Astrocyte of the cerebellum (primary cell): Measurements from ENCODE around the gene LENG9.

Source experiments
- DNase-seq: peaks from one replicate; pipeline ENCODE4 v3.0.0-alpha.2; 2011; ENCODE audit warnings: low read depth
- H3K4me3 ChIP-seq: 2 replicates; pipeline ENCODE4 v1.5.1; 2011; ENCODE audit warnings: mild to moderate bottlenecking, low read depth, low read length, moderate library complexity
- in situ Hi-C: cut with HindIII; loops from 2 replicates; pipeline ENCODE4 v1.10.0; 2017; ENCODE audit warnings: low sequenced_read_pairs
- TF ChIP-seq, protein P1 (sequence below): IDR thresholded peaks from 2 replicates; pipeline ENCODE4 v1.5.1; 2012; ENCODE audit warnings: low read length, low read depth, moderate library complexity, mild to moderate bottlenecking; ENCODE audit errors: missing control alignments

Gene LENG9

GRCh38 chr19:54461613-54462012 lies 2.0 kb downstream of the LENG9 start:
- TF ChIP-seq, protein P1, sequence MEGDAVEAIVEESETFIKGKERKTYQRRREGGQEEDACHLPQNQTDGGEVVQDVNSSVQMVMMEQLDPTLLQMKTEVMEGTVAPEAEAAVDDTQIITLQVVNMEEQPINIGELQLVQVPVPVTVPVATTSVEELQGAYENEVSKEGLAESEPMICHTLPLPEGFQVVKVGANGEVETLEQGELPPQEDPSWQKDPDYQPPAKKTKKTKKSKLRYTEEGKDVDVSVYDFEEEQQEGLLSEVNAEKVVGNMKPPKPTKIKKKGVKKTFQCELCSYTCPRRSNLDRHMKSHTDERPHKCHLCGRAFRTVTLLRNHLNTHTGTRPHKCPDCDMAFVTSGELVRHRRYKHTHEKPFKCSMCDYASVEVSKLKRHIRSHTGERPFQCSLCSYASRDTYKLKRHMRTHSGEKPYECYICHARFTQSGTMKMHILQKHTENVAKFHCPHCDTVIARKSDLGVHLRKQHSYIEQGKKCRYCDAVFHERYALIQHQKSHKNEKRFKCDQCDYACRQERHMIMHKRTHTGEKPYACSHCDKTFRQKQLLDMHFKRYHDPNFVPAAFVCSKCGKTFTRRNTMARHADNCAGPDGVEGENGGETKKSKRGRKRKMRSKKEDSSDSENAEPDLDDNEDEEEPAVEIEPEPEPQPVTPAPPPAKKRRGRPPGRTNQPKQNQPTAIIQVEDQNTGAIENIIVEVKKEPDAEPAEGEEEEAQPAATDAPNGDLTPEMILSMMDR = no peak
- no peak overlapping the region for H3K4me3 ChIP-seq
- no peak for DNase-seq
- in situ Hi-C loops = loop anchor here (25.0 kb wide), 1 partner anchor 1151 kb away; the partner anchor contains the start of genes ZNF524, ZNF784 and ZNF865

- in situ Hi-C loops = loop anchor here (25.0 kb wide), 1 partner anchor 1151 kb away; the partner anchor contains the start of genes ZNF524, ZNF784 and ZNF865
- DNase-seq = no peak
- H3K4me3 ChIP-seq = no peak overlapping the region
- TF ChIP-seq, protein P1 = no peak
Observed at GRCh38 chr19:54461210-54461609, 2.4 kb downstream of the LENG9 start.

- in situ Hi-C loops = loop anchor here (25.0 kb wide), 1 partner anchor 1152 kb away; the partner anchor contains the start of genes ZNF524, ZNF784 and ZNF865
- H3K4me3 ChIP-seq = no peak overlapping the region
- DNase-seq = no peak
- TF ChIP-seq, protein P1 = no peak
Observed at GRCh38 chr19:54460230-54461005, 3.2 kb downstream of the LENG9 start.

GRCh38 chr19:54459282-54460229 lies 4.0 kb downstream of the LENG9 start:
- no peak overlapping the region for H3K4me3 ChIP-seq
- in situ Hi-C loops = loop anchor here (10.0 to 25.0 kb wide), 2 partner anchors 625 to 1153 kb away; partner anchors contain the start of genes ZNF524, ZNF784 and ZNF865
- DNase-seq = no peak
- TF ChIP-seq, protein P1 = no peak

- in situ Hi-C loops = loop anchor here (10.0 to 25.0 kb wide), 2 partner anchors 626 to 1154 kb away; partner anchors contain the start of genes ZNF524, ZNF784 and ZNF865
- no peak for DNase-seq
- TF ChIP-seq, protein P1 = no peak
- H3K4me3 ChIP-seq = no peak overlapping the region
Observed at GRCh38 chr19:54458648-54459281, 4.8 kb downstream of the LENG9 start.
